PC-9 (cell line): ENCODE data around the gene LENG1. TPM values are rescaled to one million over a fixed set of nuclear protein-coding genes. Genes with fewer than 3 reads are reported as not detected.

ENCODE experiments used
- BruUV-seq: library from RNA; stranded (reverse); fragments of 400-500 nt; replicated peaks from 2 replicates; lab custom pipeline; 2021; lab: Mats Ljungman, UMichigan
- CTCF ChIA-PET: fragments of 300-600 bp; sonication (Branson Sonifier 250); formaldehyde crosslinking; loops from one replicate; lab custom pipeline; 2022; ENCODE audit warnings: antibody characterized with exemption; lab: Charles Lee
- POLR2A ChIA-PET: fragments of 300-600 bp; sonication (Branson Sonifier 250); formaldehyde crosslinking; loops from one replicate; lab custom pipeline; 2022; ENCODE audit warnings: antibody characterized with exemption; ENCODE audit not compliant: unreplicated experiment; lab: Charles Lee
- DNase-seq, 2 experiments: peaks; one replicate each; pipeline versions ENCODE4 v3.0.0 to v3.0.0-alpha.2; 2015 to 2022; ENCODE audit warnings: mixed read lengths in 1 of 2
- H2AFZ ChIP-seq: fragments of 200-600 bp; sonication (generic); 2 replicates; pipeline ENCODE4 v1.8.1; 2017; ENCODE audit warnings: antibody characterized with exemption
- H3F3A ChIP-seq: fragments of 200-600 bp; sonication (generic); 2 replicates; pipeline ENCODE4 v1.8.1; 2017; ENCODE audit warnings: antibody characterized with exemption, mild to moderate bottlenecking, low read depth; ENCODE audit not compliant: insufficient read depth
- H3K27ac ChIP-seq: fragments of 200-600 bp; sonication (generic); 2 replicates; pipeline ENCODE4 v1.6.1; 2016; ENCODE audit warnings: mixed run types
- H3K27me3 ChIP-seq: fragments of 200-600 bp; sonication (generic); 2 replicates; pipeline ENCODE4 v1.6.1; 2016; ENCODE audit warnings: low read depth, mixed run types; ENCODE audit not compliant: insufficient read depth
- H3K36me3 ChIP-seq: fragments of 200-600 bp; sonication (generic); 2 replicates; pipeline ENCODE4 v1.6.1; 2016; ENCODE audit warnings: low read depth, mixed run types
- H3K4me1 ChIP-seq: fragments of 200-600 bp; sonication (generic); replicated peaks from 2 replicates; pipeline ENCODE4 v1.6.1; 2016; ENCODE audit warnings: mixed run types; ENCODE audit not compliant: insufficient read depth
- H3K4me2 ChIP-seq: fragments of 200-600 bp; sonication (generic); 2 replicates; pipeline ENCODE4 v1.6.1; 2017; ENCODE audit warnings: mixed run types
- H3K4me3 ChIP-seq: fragments of 200-600 bp; sonication (generic); 2 replicates; pipeline ENCODE4 v1.6.1; 2016; ENCODE audit warnings: mixed run types
- H3K79me2 ChIP-seq: fragments of 200-600 bp; sonication (generic); 2 replicates; pipeline ENCODE4 v1.6.1; 2017; ENCODE audit warnings: low read depth, mixed run types
- H3K9me2 ChIP-seq: fragments of 200-600 bp; sonication (generic); 2 replicates; pipeline ENCODE4 v1.8.1; 2017; ENCODE audit warnings: mild to moderate bottlenecking; ENCODE audit not compliant: insufficient read depth
- H3K9me3 ChIP-seq: fragments of 200-600 bp; sonication (generic); 2 replicates; pipeline ENCODE4 v1.8.1; 2016; ENCODE audit warnings: low read depth; ENCODE audit not compliant: insufficient read depth
- H4K20me1 ChIP-seq: fragments of 200-600 bp; sonication (generic); 2 replicates; pipeline ENCODE4 v1.8.1; 2017; ENCODE audit not compliant: insufficient read depth
- EZH2 ChIP-seq: fragments of 200-600 bp; sonication (generic); IDR thresholded peaks from 2 replicates; pipeline ENCODE4 v1.8.0; 2017; ENCODE audit warnings: antibody characterized with exemption, low read depth
- intact Hi-C: fragments of 100-400 bp; cut with micrococcal nuclease; formaldehyde crosslinking; loops from one replicate; pipeline ENCODE4 v1.10.0; 2022; ENCODE audit not compliant: unreplicated experiment
- total RNA-seq: library from RNA; stranded (reverse); gene quantifications from 2 replicates; pipeline ENCODE4 v1.2.3, GENCODE V29; 2021
- TF ChIP-seq, protein P1 (sequence below): fragments of 200-600 bp; sonication (generic); conservative IDR thresholded peaks from 2 replicates; pipeline ENCODE4 v1.6.1; 2017; ENCODE audit warnings: mixed run types, antibody characterized with exemption, mild to moderate bottlenecking, moderate library complexity

The LENG1 gene
- total RNA-seq, 1 experiment from 2014 or later, result 6.7 TPM

DNA sequence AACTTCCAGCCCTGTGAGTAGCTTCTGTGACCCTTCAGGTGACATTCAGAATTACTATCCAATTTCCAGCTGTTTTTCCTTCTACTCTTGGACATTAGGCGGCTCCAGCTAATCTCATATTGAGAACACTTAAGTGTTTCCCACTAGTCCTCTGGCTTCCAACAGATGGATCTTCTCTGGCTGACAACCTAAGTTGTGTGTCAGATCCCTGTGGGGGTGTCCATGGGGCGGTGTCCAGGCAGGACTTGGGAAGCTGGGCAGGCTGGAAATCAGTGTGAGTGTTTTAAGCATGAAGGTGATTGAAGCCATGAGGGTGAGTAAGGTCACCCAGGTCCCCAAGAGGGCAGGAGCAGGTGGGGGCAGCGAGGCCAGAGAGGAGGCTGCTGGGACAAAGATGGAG is 11.8 kb downstream of the LENG1 start:
- BruUV-seq, result no TSS peak
- Histone ChIP-seq H3K36me3 (peaks cover 32% of the 10 kb centered on the region), H3K9me2 (no peaks in the 10 kb centered on the region)

DNA sequence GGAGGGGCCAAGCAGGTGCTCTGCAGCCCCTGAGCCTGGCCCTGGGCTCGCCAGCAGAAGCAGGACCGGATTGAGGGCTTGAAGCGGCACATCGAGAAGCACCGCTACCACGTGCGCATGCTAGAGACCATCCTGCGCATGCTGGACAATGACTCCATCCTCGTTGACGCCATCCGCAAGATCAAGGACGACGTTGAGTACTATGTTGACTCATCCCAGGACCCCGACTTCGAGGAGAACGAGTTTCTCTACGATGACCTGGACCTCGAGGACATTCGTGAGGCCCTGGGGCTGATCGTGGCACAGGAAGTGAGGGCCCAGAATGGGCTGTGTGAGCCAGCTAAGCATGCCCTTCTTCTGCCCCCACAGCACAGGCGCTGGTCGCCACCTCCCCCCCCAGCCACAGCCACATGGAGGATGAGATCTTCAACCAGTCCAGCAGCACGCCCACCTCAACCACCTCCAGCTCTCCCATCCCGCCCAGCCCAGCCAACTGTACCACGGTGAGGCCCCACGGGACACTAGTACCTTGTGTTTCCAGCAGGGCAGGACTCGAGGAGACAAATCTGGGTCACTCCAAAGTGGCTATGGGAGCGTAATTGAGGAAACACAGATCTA is 13.9 kb downstream of the LENG1 start:
- H3K36me3 ChIP-seq, result peaks cover 36% of the 10 kb centered on the region
- no peak for DNase-seq
- H3K9me2 ChIP-seq, result no peaks in the 10 kb centered on the region
- H3K27ac ChIP-seq, result no peak overlapping the region
- peaks cover 43% of the 10 kb centered on the region for H4K20me1 ChIP-seq
- H3K4me1 ChIP-seq, result no peaks in the 10 kb centered on the region
- no peak overlapping the region for H3K4me2 ChIP-seq
- BruUV-seq, result no TSS peak
- TF ChIP-seq, protein P1, sequence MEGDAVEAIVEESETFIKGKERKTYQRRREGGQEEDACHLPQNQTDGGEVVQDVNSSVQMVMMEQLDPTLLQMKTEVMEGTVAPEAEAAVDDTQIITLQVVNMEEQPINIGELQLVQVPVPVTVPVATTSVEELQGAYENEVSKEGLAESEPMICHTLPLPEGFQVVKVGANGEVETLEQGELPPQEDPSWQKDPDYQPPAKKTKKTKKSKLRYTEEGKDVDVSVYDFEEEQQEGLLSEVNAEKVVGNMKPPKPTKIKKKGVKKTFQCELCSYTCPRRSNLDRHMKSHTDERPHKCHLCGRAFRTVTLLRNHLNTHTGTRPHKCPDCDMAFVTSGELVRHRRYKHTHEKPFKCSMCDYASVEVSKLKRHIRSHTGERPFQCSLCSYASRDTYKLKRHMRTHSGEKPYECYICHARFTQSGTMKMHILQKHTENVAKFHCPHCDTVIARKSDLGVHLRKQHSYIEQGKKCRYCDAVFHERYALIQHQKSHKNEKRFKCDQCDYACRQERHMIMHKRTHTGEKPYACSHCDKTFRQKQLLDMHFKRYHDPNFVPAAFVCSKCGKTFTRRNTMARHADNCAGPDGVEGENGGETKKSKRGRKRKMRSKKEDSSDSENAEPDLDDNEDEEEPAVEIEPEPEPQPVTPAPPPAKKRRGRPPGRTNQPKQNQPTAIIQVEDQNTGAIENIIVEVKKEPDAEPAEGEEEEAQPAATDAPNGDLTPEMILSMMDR, result no peak
- TF ChIP-seq EZH2, result no peak
- intact Hi-C loops, result no loop called here
- H2AFZ ChIP-seq, result no peak overlapping the region
- POLR2A ChIA-PET, result no interaction called here
- no peak overlapping the region for H3K4me3 ChIP-seq
- H3K79me2 ChIP-seq, result peaks cover 28% of the 10 kb centered on the region
- no peaks in the 10 kb centered on the region for H3K9me3 ChIP-seq
- CTCF ChIA-PET, result interaction anchor here (0.5 kb wide), 1 partner anchor 184 kb away, joined by 3 read pairs; no protein-coding TSS in a partner anchor
- H3F3A ChIP-seq, result peaks cover 25% of the 10 kb centered on the region; the same call in 1 of the 2 replicates
- no peaks in the 10 kb centered on the region for H3K27me3 ChIP-seq

More for the DNA sequence above, 11.8 kb downstream of the LENG1 start:
- TF ChIP-seq, protein P1, result no peak
- no peak for TF ChIP-seq EZH2
- intact Hi-C loops, result no loop called here
- Histone ChIP-seq H3K27me3 (no peaks in the 10 kb centered on the region), H3F3A (peaks cover 40% of the 10 kb centered on the region; the same call in 1 of the 2 replicates), H3K4me2 (no peak overlapping the region), H4K20me1 (peaks cover 41% of the 10 kb centered on the region), H3K27ac (no peak overlapping the region), H2AFZ (no peak overlapping the region), H3K4me3 (no peak overlapping the region), H3K4me1 (no peaks in the 10 kb centered on the region), H3K9me3 (no peaks in the 10 kb centered on the region), H3K79me2 (peaks cover 8% of the 10 kb centered on the region)
- no peak for DNase-seq
- CTCF ChIA-PET, result no interaction called here
- POLR2A ChIA-PET, result interaction anchor here (0.6 kb wide), 1 partner anchor 11 kb away, joined by 7 read pairs; no protein-coding TSS in a partner anchor

DNA sequence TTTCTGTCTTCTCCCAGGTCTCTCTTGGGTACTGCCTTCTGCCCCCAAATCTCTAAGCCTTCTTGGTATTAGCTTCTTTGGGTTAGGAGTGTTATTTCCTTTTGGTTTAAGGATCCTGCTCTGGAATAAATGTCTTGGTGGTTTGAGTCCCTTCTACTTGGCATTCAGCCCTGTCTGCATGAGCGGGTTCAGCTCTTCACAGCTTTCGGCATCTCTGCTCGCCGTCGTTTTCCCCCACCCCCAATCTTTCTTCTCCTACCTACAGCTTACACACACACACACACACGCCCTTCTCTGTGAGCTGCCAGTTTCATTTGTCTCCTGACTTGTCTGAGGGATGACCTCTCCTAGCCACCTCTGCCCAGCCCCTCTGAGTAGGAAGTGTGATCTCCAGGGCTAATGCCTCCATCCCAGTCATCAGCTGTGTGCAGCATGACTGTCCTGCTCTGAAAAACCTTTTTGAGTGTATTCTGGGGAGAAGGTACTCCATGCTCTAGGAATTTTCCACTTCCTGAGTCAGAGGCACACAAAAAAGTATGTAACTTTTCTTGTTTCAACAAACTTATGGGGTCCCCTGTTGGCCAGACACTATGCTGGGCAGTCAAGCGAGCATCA is 17.2 kb downstream of the LENG1 start:
- POLR2A ChIA-PET, result interaction anchor here (0.6 kb wide), 1 partner anchor 140 kb away, joined by 5 read pairs; no protein-coding TSS in a partner anchor
- intact Hi-C loops, result no loop called here

More for the DNA sequence above, 17.2 kb downstream of the LENG1 start:
- H4K20me1 ChIP-seq, result peaks cover 63% of the 10 kb centered on the region
- H3K9me2 ChIP-seq, result no peaks in the 10 kb centered on the region
- CTCF ChIA-PET, result no interaction called here
- H2AFZ ChIP-seq, result no peak overlapping the region
- H3K9me3 ChIP-seq, result no peaks in the 10 kb centered on the region
- H3K4me3 ChIP-seq, result no peak overlapping the region
- DNase-seq, result no peak
- peaks cover 58% of the 10 kb centered on the region for H3K79me2 ChIP-seq
- TF ChIP-seq EZH2, result no peak
- TF ChIP-seq, protein P1, result no peak
- H3F3A ChIP-seq, result peaks cover 9% of the 10 kb centered on the region; the same call in 1 of the 2 replicates
- BruUV-seq, result no TSS peak
- H3K36me3 ChIP-seq, result peaks cover 36% of the 10 kb centered on the region
- H3K27me3 ChIP-seq, result no peaks in the 10 kb centered on the region
- H3K27ac ChIP-seq, result no peak overlapping the region
- peaks cover 11% of the 10 kb centered on the region; the same call in 1 of the 2 replicates for H3K4me1 ChIP-seq
- H3K4me2 ChIP-seq, result no peak overlapping the region
